ENCODE measurements around the gene ALDH1L1. TPM values are rescaled to one million over a fixed set of nuclear protein-coding genes. Genes with fewer than 3 reads are reported as not detected.
A peak's percentile ranks its signal among the peaks of the same experiment; 100 is the strongest.

The ALDH1L1 gene
- polyA plus RNA-seq (ENCODE audit: insufficient read length in 10 of 10), result under 1 TPM; 0.15 to 0.44 (median 0.23) TPM
- long read RNA-seq, donor 1, result 0 reads
- long read RNA-seq, donor 2, result 0 reads
- long read RNA-seq, donor 3, result 0 reads
- long read RNA-seq, donor 4, result 0 reads
- long read RNA-seq, donor 5, result 0 reads
- long read RNA-seq, donor 6, result 0 reads
- long read RNA-seq, donor 7, result 0 reads
- long read RNA-seq, donor 8, result 0 reads
- long read RNA-seq, donor 9, result 0 reads

GRCh38 chr3:126180477-126181397 lies at the start of gene ALDH1L1:
Gene ALDH1L1, minus strand, starts transcription at chr3:126180586. Its CDS starts 19,607 bp downstream, at chr3:126160979.
- peak in 2 of 3 donors; percentile 40 to 61 for DNase-seq

- no peak for DNase-seq
Measured at GRCh38 chr3:126226374-126226773, 46.0 kb upstream of the ALDH1L1 start.

- DNase-seq, result no peak
Measured at GRCh38 chr3:126216416-126216815, 36.0 kb upstream of the ALDH1L1 start.

- DNase-seq, result peak in 1 of 3 donors; percentile 84
Measured at GRCh38 chr3:126213379-126214028, 33.1 kb upstream of the ALDH1L1 start.

- peak in 1 of 3 donors; percentile 64 for DNase-seq
Measured at GRCh38 chr3:126212620-126213378, 32.4 kb upstream of the ALDH1L1 start.

- no peak for DNase-seq
Measured at GRCh38 chr3:126212250-126212619, 31.8 kb upstream of the ALDH1L1 start.

GRCh38 chr3:126211569-126211968 lies 31.2 kb upstream of the ALDH1L1 start:
- no peak for DNase-seq

GRCh38 chr3:126210606-126211005 lies 30.2 kb upstream of the ALDH1L1 start:
- DNase-seq, result no peak

GRCh38 chr3:126209741-126210140 lies 29.4 kb upstream of the ALDH1L1 start:
- no peak for DNase-seq

GRCh38 chr3:126208606-126209256 lies 28.3 kb upstream of the ALDH1L1 start:
- DNase-seq, result peak; percentile 22 to 64 (median 38)

- no peak for DNase-seq
Measured at GRCh38 chr3:126208182-126208581, 27.8 kb upstream of the ALDH1L1 start.

- DNase-seq, result no peak
Measured at GRCh38 chr3:126207166-126207565, 26.8 kb upstream of the ALDH1L1 start.

- no peak for DNase-seq
Measured at GRCh38 chr3:126205717-126206655, 25.6 kb upstream of the ALDH1L1 start.

- DNase-seq, result no peak
Measured at GRCh38 chr3:126202680-126203079, 22.3 kb upstream of the ALDH1L1 start.

GRCh38 chr3:126202276-126202675 lies 21.9 kb upstream of the ALDH1L1 start:
- no peak for DNase-seq

- DNase-seq, result no peak
Measured at GRCh38 chr3:126201168-126201567, 20.8 kb upstream of the ALDH1L1 start.

- no peak for DNase-seq
Measured at GRCh38 chr3:126200534-126200933, 20.1 kb upstream of the ALDH1L1 start.

GRCh38 chr3:126199256-126199655 lies 18.9 kb upstream of the ALDH1L1 start:
- no peak for DNase-seq

GRCh38 chr3:126197854-126198584 lies 17.6 kb upstream of the ALDH1L1 start:
- peak in 2 of 3 donors; percentile 48 to 57 for DNase-seq

All from muscle of back (tissue), 13 donors.